ELF-1 (cell line): ENCODE data around the gene CRYAA.
"Not testable (repeated sequence)": the region's sequence is repeated elsewhere in the genome, so short reads cannot be mapped to it uniquely, and the experiment has no call there.

Experiments used
- DNase-seq: peaks from one replicate; pipeline ENCODE4 v3.0.0-alpha.2; 2016; ENCODE audit warnings: low read depth, low spot score

Gene CRYAA, protein sequence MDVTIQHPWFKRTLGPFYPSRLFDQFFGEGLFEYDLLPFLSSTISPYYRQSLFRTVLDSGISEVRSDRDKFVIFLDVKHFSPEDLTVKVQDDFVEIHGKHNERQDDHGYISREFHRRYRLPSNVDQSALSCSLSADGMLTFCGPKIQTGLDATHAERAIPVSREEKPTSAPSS

GRCh38 chr21:43168708-43169107, at the start of gene CRYAA:
TSS of gene CRYAA (plus strand) at chr21:43169008. CDS start at chr21:43169100, 92 bp downstream.
- not testable (repeated sequence) for DNase-seq

GRCh38 chr21:43130094-43130493, 38.7 kb upstream of the CRYAA start:
- DNase-seq: not testable (repeated sequence)

GRCh38 chr21:43134520-43134919, 34.3 kb upstream of the CRYAA start:
- not testable (repeated sequence) for DNase-seq

DNA sequence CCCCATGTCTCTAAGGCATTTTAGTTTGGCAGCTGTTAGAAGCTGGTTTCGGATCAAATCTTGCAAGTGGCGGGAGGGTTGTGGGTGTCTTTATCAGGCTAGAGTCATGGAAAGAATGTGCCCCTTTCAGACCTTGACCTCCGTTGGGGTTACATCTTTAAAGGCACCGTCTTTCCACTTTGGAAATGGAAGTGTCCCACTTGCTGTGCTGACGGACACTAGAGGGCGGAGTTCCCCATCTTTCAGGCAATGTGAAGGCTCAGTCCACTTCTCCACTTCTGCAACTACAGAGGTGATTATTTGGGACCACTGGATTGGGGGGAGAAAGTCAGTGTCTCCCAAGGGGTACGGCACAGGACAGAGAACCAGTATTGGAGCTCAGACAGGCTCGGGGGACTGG, 29.9 kb upstream of the CRYAA start:
- DNase-seq: not testable (repeated sequence)

DNA sequence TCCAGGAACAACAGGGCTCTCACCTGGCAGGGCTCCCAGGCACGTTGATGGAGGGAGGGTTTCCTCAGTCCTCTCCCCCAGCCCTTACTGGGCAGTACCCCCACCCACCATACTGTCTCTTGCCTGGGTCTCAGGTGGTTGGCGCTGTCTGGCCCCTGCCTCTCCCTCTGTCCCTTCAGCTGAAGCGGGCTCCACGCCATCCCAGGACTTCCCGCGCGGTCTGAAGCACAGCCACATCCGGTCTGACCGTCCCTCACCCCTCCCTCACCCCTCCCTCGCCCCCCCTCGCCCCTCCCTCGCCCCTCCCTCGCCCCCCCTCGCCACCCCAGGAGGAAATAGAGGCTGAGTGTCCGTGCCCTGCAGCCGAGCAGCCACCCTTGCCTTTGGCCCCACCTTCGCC, 27.4 kb upstream of the CRYAA start:
- not testable (repeated sequence) for DNase-seq

DNA sequence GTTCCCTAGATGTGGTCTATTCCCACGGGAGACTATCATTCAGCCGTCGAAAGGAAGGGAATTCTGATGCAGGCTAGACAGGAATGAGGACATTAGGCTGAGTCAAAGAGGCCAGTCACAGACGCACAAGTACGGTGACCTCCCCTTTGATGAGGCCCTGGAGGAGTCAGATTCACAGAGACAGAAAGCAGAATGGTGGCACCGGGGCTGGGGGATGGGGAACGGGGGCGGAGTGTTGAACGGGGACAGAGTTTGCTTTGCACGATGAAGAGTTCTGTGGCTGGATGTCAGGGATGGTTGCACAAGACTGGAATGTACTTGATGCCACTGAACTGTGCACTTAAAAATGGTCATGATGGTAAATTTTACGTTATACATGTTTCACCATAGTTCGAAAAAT, 22.2 kb upstream of the CRYAA start:
- not testable (repeated sequence) for DNase-seq

DNA sequence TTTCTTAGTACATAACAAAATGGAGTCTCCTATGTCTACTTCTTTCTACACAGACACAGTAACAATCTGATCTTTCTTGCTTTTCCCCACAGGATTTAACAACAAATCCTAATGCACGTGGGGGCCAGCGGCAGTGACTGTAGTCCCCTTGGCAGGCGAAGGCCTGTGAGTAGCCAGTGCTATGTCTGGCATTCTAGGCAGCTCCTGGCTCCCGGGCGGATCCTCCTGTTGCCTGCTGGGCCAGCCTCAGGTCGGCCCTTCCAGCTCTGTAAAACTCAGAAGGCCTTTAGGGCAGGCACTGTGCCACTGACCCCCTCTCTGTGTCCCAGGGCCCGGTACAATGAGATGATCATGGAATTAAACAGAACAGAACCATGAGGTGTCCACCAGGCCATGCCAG, 20.8 kb upstream of the CRYAA start:
- not testable (repeated sequence) for DNase-seq

GRCh38 chr21:43149344-43149743, 19.5 kb upstream of the CRYAA start:
- DNase-seq: not testable (repeated sequence)

DNA sequence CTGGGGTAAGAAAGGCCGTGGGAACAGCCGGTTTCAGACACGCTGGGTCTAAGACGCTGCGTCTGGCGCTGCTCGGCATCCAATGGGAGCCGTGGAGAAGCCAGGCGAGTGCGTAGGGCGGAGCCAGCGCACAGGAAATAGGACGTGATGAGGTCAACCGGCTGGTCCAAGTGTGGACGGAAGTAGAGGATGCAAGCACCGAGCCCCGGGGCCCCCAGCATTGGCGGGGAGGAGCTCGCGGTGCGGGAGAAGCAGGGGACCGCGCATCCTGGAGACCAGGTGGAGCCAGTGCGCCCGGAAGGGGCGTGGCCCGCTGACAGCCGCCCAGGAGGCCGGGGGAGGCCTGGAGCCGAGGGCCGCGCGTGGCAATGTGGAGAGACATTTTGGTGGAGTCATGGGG, 15.2 kb upstream of the CRYAA start:
- DNase-seq: not testable (repeated sequence)

DNA sequence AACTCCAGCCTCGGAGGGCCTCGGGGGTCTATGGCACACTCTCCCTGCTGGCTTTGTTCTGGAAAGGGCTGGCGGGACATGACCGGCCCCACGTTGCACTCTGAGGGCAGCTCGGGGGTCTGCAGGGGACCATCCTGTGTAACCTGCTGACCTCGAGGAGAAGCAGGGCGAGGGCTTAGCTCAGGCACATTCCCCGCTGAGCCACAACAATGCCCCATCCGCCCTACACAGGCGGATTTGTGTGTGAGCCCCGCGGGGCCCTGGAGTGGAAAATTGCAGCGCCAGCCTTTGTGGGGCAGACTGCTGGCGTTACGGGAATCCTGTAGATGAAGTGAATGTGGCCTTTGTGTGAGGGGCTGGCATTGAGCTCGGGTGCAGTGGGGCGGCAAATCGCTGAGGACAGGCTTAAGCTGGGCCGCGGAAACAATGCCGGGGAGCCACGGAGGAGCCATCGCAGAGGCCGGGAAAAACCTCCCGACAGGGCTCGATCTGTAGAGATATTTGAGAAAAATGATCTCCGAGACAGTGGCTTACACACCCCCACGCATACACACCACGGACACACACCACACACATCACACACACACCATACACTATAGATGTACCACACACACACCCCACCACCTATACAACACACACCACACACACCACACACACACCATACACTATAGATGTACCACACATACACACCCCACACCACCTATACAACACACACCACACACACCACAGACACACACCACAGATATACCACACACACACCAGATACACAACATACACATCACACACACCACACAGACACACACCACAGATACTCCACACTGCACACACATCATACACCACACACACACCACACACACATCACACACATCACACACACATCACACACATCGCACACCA, 9.3 kb upstream of the CRYAA start:
- peak; percentile 0 for DNase-seq

DNA sequence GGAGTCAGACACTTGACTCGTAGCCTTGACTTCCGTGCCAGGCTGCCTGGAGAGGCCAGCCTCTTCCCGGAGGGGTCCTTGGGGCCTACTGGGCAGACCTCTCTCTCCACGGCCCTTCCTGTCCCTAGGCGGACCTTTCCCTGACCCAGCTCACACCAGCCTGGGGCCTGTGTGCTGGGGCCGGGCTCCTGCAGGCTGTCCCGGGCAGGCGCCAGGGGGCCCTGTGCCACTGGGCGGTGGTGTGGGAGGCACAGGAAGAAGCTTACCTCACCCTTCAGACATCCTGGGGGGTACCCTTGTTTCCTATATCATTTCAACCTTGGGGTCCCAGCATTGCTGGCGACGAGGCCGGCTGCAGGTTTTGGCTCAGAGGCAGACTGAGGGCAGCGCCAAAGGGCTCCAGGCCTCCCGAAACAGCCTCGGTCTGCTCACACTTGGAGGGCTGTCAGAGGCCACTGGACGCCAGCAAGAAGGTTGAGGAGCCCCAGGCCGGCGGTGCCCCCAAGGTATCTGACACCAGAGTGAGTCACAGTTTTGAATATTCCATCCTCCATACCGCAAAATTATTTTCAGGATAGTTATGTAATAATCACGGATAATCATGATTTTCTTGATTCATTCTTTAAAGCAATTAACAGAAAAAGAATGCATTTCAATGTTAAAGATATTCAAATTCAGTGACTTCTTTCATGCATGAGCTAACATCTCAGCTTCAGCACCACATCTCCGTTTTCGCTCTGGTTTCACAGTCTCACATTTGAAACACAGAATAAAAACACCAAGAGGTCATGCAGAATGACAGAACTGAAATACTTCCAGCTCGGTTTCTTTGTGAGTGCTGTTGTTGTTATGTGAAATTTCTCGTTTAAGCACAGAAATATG, 6.7 kb upstream of the CRYAA start:
- not testable (repeated sequence) for DNase-seq

DNA sequence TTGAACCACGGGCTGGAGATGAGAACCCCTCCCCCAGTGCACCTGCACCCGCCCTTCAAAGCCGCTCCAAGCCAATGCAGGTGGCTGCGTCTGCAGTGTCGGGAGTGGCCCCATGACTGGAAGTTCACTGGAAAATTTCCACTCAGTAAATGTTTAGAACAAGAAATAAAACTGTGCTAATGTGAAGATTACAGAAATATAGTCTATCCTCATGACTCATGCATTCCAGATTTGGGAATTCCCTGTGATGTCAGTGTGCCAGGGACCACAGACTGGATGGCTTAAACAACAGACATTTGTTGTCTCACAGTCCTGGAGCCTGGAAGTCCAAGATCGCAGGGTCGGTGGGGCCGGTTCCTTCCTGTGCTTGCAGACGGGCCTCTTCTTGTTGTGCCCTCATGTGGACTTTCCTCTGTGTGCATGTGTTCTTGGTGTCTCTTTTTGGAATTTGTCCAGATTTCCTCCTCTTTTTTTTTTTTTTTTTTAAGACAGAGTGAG, 6.1 kb upstream of the CRYAA start:
- DNase-seq: not testable (repeated sequence)

DNA sequence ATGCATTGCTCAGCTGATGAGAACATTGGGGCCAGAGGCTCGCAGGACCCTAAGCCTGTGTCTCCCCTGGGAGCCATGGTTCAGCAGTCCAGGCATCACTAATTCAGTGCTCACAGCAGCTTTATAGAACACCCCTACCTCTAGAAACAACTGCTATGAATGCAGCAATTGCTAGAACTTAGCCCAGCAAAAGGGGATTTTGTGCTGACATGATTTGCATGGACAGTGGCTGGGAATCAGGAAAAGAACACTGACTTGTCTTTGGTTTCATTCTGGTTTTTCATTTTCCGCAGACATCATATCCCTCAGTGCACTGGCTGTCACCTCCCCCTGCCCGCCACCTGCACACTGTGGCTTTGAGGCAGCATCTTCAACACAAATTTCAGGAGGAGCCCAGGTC, 4.0 kb upstream of the CRYAA start:
- DNase-seq: not testable (repeated sequence)

DNA sequence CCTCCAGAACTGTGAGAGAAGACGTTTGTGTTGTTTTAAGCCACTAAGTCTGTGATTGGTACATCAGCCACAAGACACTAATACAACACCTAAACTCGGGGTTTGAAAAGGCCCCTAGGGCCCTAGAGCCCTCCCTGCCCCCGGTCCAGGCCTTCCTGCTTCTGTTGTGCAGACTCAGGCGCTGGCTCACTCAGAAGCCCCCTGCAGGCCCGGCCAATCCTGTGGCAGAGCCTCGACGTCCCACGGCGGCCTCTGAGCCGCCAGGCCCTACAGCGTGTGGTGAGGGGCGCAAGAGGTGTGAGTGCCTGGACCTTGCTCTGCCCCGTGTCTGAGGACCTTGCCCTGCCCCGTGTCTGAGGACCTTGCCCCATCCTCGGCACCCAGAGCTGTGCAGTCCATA, 3.1 kb upstream of the CRYAA start:
- DNase-seq: not testable (repeated sequence)

DNA sequence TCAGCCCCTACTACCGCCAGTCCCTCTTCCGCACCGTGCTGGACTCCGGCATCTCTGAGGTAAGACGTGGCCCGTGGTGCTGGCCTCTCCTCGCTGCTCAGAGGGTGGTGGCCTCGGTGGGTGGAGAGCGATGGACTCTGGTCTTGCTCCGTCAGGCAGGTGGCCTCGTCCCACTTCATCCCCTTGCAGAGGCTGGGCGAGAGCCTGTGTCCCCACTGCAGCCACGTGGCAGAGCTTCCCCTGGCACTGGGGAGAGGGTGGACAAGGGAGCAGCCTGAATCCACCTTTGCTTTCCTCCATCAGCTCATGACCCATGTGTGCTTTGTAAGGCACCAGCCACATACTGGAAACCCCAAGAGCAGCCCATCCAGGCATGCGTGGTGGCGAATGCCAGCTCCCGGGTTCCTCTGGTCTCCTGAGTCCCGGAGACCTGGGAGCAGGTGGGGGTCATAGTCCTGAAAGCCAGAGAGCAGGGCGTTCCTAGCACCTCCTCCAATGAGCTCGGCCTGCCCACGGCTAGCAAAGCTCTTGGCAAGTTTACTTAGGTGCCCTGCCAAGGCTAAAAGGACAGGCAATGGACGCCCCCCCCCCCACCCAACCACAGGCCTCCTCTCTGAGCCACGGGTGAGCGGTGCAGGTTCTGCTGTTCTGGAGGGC, 550 bp downstream of the CRYAA start:
- not testable (repeated sequence) for DNase-seq

DNA sequence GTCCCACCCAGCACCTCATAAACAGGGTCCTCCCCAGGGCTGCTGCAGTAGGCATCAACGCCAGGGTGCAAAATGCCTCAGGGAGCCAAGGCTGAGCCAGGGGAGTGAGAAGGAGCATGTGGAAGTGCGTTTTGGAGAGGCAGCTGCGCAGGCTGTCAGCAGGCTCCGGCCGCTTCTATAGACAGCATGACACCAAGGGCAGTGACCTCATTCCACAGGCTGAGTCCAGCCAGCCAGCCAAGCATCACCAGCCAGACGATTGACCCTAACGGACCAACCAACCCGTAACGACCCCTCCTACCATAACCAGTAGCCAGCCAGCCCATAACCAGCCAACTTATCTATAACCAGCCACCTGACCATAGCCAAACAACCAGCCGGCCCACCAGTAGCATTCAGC, 1.1 kb downstream of the CRYAA start:
- DNase-seq: not testable (repeated sequence)

GRCh38 chr21:43172812-43173211, 4.0 kb downstream of the CRYAA start:
- DNase-seq: not testable (repeated sequence)

- DNase-seq: not testable (repeated sequence)
Observed at GRCh38 chr21:43173438-43173837, 4.6 kb downstream of the CRYAA start.

DNA sequence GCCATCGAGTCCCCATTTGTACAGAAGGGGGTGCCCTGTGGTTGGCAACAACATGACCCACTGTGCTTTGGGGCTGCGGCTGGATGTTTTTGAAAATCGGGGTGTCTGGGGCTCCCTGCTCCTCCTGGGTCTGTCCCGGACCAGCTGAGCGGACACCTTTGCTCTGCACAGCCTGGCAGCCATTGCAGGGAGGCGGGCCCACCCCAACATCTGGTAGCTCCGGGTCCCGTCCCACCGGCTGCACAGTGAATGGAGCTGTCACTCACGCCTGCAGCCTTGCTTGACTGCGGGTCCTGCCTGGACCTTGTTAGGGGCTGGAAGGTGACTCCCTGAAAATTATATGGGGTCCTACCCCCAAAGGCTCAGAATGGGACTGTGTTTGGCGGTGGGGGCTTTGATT, 5.1 kb downstream of the CRYAA start:
- DNase-seq: not testable (repeated sequence)

DNA sequence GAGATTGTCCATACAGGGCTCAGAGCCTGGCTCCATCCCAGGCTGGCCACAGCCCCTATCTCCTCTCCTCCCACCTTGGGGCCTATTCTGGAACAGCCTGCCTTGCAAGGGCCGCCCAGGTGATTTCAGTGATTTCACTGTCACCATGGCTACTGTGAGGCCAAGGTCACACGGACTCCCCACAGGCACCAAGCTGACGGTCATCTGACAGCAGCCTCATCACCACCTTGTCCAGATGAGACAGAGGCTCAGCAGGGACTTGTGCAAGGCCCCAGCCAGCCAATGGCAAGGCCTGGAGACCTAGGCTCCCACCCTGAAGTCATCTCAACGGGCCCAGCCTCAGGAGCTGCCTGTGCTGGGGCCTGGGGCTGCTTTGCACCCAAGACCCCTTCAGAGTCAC, 6.2 kb downstream of the CRYAA start:
- DNase-seq: not testable (repeated sequence)

DNA sequence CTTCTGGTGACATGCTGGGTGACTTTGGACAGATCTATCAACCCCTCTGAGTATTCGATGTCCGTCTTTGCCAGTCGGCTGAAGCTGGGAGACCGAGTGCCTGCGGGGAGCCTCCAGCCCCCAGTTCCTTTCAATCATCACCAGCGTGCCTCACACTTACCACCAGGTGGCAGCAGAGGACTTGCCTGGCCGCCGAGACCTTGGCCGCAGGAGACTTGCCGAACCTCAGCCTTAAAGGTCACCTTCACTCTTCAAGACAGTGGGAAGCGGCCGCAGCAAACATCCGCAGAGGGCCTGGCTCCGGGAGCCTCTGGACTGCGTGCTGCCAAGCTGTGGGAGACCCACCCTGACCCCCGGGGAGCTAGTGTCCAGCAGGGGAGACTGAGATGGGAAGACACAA, 7.8 kb downstream of the CRYAA start:
- DNase-seq: not testable (repeated sequence)
